K562 (cell line): ENCODE results near the gene ELMO3. TPM values are rescaled to one million over a fixed set of nuclear protein-coding genes. Genes with fewer than 3 reads are reported as not detected.

Source experiments
- BRCA1 ChIP-seq, 2 experiments: fragments of 450-650 bp in 1 of 2; sonication (generic) in 1 of 2; formaldehyde crosslinking in 1 of 2; IDR thresholded peaks; 2 replicates each; pipeline versions ENCODE4 v1.5.0 to v1.6.1; 2017 to 2020; ENCODE audit warnings: mild to moderate bottlenecking in 1 of 2, missing genetic modification reagents in 1 of 2
- CCAR2 ChIP-seq: fragments of 200-400 bp; formaldehyde crosslinking; IDR thresholded peaks from 2 replicates; pipeline ENCODE4 v1.6.1; 2017; ENCODE audit warnings: mild to moderate bottlenecking, low read depth, low read length
- JUN ChIP-seq, 2 experiments: sonication (generic) in 1 of 2; formaldehyde crosslinking in 1 of 2; IDR thresholded peaks; 2 replicates each; pipeline versions ENCODE4 v1.6.1 to v1.8.0; 2012 to 2022; ENCODE audit warnings: borderline replicate concordance in 2 of 2, mild to moderate bottlenecking in 2 of 2, improper control_type of control experiment in 1 of 2, low read depth in 1 of 2, low read length in 1 of 2, missing genetic modification reagents in 1 of 2
- KLF1 ChIP-seq: fragments of 450-650 bp; IDR thresholded peaks from 2 replicates; pipeline ENCODE4 v1.6.1; 2016; ENCODE audit warnings: missing genetic modification characterization, missing compliant biosample characterization
- NCOR1 ChIP-seq: fragments of 450-650 bp; IDR thresholded peaks from 2 replicates; pipeline ENCODE4 v1.6.1; 2016; ENCODE audit warnings: mild to moderate bottlenecking, moderate library complexity
- PRPF4 ChIP-seq: fragments of 200-400 bp; formaldehyde crosslinking; IDR thresholded peaks from one replicate; pipeline ENCODE4 v1.6.1; 2017; ENCODE audit warnings: low read length, low read depth, mild to moderate bottlenecking; ENCODE audit not compliant: insufficient read depth, poor library complexity, severe bottlenecking
- ZFPM2 ChIP-seq: fragments of 250-450 bp; sonication (Bioruptor Pico); IDR thresholded peaks from 2 replicates; pipeline ENCODE4 v1.5.1; 2022; ENCODE audit warnings: mild to moderate bottlenecking
- ZNF121 ChIP-seq: sonication (generic); formaldehyde crosslinking; conservative IDR thresholded peaks from 2 replicates; pipeline ENCODE4 v1.8.0; 2022; ENCODE audit warnings: missing genetic modification reagents
- ZNF41 ChIP-seq: fragments of 250-450 bp; sonication (Bioruptor Pico); conservative IDR thresholded peaks from 2 replicates; pipeline ENCODE4 v1.4.0; 2020; ENCODE audit warnings: mild to moderate bottlenecking
- polyA plus RNA-seq, 8 experiments: library from polyadenylated mRNA; depleted of rRNA in 4 of 8; stranded (reverse) in 5 of 8; unstranded in 3 of 8; fragments of >200 nt; fragmentation: Nextera tagmentation in 2 of 8; fragmentation: Illumina TruSeq in 1 of 8; extraction: Ambion mirVana in 2 of 8; extraction: Trizol in 1 of 8; gene quantifications; 2 replicates each; pipeline versions ENCODE4 v1.2.1 to v1.2.3, GENCODE V29; 2011 to 2014; ENCODE audit warnings: inconsistent platforms in 1 of 8, missing spikeins in 1 of 8
- total RNA-seq, 7 experiments: library from RNA; depleted of rRNA in 6 of 7; stranded (reverse); fragments of >200 nt in 6 of 7; fragmentation: Illumina TruSeq in 2 of 7; extraction: Trizol in 2 of 7; gene quantifications; 2 replicates each; pipeline versions ENCODE4 v1.2.1 to v1.2.3, GENCODE V29; 2011 to 2021; ENCODE audit warnings: low replicate concordance in 1 of 7
- TF ChIP-seq, protein P1 (sequence below): fragments of 250-450 bp; sonication (Bioruptor Pico); IDR thresholded peaks from 2 replicates; pipeline ENCODE4 v1.5.0; 2020; ENCODE audit warnings: mild to moderate bottlenecking
- TF ChIP-seq, protein P2 (sequence below): fragments of 450-650 bp; IDR thresholded peaks from 2 replicates; pipeline ENCODE4 v1.6.1; 2014; ENCODE audit warnings: low read depth, mild to moderate bottlenecking, moderate library complexity, borderline replicate concordance
- TF ChIP-seq, protein P3 (sequence below), 2 experiments: fragments of 450-650 bp; formaldehyde crosslinking in 1 of 2; IDR thresholded peaks; 2 replicates each; pipeline versions ENCODE4 v1.4.0 to v1.6.1; 2014 to 2020; ENCODE audit warnings: mild to moderate bottlenecking in 2 of 2, borderline replicate concordance in 1 of 2, low read depth in 1 of 2
- TF ChIP-seq, protein P4 (sequence below): sonication (generic); formaldehyde crosslinking; IDR thresholded peaks from 2 replicates; pipeline ENCODE4 v1.8.1; 2023; ENCODE audit warnings: mild to moderate bottlenecking, missing genetic modification reagents

Gene ELMO3
- total and polyA plus RNA-seq, 9 of the 15 experiments (the other 6 are each of a cell fraction or from before 2014, with no cell fraction given), result 0.04 to 5.1 (median 1.5) TPM

DNA sequence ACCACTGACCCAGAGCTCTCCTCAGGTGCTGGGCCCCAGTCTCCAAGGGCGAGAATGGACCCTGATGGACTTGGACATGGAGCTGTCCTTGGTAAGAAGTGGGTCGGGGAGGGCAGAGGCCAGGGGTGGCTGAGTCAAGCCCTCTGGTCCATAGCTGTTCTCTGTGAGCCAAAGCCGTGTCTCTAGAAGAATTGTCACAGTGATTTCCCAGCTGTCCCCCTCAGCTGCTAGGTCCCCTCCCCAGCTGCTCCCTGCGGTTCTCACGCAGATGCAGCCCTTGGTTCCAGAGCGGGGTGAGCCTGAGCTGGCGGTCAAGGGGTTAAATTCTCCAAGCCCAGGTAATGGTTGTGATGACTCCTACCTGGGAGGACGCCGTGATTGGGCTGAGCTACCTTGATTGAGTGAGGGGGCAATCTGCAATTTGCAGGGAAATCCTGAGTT is 29.9 kb upstream of the ELMO3 start (continued):
- TF ChIP-seq, protein P1, sequence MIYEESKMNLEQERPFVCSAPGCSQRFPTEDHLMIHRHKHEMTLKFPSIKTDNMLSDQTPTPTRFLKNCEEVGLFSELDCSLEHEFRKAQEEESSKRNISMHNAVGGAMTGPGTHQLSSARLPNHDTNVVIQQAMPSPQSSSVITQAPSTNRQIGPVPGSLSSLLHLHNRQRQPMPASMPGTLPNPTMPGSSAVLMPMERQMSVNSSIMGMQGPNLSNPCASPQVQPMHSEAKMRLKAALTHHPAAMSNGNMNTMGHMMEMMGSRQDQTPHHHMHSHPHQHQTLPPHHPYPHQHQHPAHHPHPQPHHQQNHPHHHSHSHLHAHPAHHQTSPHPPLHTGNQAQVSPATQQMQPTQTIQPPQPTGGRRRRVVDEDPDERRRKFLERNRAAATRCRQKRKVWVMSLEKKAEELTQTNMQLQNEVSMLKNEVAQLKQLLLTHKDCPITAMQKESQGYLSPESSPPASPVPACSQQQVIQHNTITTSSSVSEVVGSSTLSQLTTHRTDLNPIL (CRISPR knock-in tag), result no peak
- TF ChIP-seq, protein P2, sequence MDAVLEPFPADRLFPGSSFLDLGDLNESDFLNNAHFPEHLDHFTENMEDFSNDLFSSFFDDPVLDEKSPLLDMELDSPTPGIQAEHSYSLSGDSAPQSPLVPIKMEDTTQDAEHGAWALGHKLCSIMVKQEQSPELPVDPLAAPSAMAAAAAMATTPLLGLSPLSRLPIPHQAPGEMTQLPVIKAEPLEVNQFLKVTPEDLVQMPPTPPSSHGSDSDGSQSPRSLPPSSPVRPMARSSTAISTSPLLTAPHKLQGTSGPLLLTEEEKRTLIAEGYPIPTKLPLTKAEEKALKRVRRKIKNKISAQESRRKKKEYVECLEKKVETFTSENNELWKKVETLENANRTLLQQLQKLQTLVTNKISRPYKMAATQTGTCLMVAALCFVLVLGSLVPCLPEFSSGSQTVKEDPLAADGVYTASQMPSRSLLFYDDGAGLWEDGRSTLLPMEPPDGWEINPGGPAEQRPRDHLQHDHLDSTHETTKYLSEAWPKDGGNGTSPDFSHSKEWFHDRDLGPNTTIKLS, result no peak
- no peak for TF ChIP-seq PRPF4
- TF ChIP-seq KLF1 (tag), result no peak
- TF ChIP-seq, protein P3, sequence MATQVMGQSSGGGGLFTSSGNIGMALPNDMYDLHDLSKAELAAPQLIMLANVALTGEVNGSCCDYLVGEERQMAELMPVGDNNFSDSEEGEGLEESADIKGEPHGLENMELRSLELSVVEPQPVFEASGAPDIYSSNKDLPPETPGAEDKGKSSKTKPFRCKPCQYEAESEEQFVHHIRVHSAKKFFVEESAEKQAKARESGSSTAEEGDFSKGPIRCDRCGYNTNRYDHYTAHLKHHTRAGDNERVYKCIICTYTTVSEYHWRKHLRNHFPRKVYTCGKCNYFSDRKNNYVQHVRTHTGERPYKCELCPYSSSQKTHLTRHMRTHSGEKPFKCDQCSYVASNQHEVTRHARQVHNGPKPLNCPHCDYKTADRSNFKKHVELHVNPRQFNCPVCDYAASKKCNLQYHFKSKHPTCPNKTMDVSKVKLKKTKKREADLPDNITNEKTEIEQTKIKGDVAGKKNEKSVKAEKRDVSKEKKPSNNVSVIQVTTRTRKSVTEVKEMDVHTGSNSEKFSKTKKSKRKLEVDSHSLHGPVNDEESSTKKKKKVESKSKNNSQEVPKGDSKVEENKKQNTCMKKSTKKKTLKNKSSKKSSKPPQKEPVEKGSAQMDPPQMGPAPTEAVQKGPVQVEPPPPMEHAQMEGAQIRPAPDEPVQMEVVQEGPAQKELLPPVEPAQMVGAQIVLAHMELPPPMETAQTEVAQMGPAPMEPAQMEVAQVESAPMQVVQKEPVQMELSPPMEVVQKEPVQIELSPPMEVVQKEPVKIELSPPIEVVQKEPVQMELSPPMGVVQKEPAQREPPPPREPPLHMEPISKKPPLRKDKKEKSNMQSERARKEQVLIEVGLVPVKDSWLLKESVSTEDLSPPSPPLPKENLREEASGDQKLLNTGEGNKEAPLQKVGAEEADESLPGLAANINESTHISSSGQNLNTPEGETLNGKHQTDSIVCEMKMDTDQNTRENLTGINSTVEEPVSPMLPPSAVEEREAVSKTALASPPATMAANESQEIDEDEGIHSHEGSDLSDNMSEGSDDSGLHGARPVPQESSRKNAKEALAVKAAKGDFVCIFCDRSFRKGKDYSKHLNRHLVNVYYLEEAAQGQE (IDR thresholded peaks at IDR 0.05; ENCODE audit: borderline replicate concordance), result peak; percentile 58
- TF ChIP-seq, protein P3 (CRISPR knock-in tag; IDR thresholded peaks at IDR 0.05; ENCODE audit: low read depth), result no peak
- TF ChIP-seq BRCA1 (IDR thresholded peaks at IDR 0.05), result no peak
- TF ChIP-seq BRCA1 (CRISPR knock-in tag; IDR thresholded peaks at IDR 0.05), result no peak
- TF ChIP-seq ZFPM2 (CRISPR knock-in tag), result no peak
- no peak for TF ChIP-seq JUN (IDR thresholded peaks at IDR 0.05; ENCODE audit: borderline replicate concordance, low read depth, low read length)
- 0 out of 2 replicates have a peak, but pooled peaks have one; percentile 33 for TF ChIP-seq JUN (CRISPR knock-in tag; IDR thresholded peaks at IDR 0.05; ENCODE audit: borderline replicate concordance)
- no peak for TF ChIP-seq NCOR1
- TF ChIP-seq ZNF41 (CRISPR knock-in tag), result no peak
- TF ChIP-seq ZNF121 (CRISPR knock-in tag), result no peak
- TF ChIP-seq, protein P4, sequence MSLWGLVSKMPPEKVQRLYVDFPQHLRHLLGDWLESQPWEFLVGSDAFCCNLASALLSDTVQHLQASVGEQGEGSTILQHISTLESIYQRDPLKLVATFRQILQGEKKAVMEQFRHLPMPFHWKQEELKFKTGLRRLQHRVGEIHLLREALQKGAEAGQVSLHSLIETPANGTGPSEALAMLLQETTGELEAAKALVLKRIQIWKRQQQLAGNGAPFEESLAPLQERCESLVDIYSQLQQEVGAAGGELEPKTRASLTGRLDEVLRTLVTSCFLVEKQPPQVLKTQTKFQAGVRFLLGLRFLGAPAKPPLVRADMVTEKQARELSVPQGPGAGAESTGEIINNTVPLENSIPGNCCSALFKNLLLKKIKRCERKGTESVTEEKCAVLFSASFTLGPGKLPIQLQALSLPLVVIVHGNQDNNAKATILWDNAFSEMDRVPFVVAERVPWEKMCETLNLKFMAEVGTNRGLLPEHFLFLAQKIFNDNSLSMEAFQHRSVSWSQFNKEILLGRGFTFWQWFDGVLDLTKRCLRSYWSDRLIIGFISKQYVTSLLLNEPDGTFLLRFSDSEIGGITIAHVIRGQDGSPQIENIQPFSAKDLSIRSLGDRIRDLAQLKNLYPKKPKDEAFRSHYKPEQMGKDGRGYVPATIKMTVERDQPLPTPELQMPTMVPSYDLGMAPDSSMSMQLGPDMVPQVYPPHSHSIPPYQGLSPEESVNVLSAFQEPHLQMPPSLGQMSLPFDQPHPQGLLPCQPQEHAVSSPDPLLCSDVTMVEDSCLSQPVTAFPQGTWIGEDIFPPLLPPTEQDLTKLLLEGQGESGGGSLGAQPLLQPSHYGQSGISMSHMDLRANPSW (CRISPR knock-in tag), result no peak
- TF ChIP-seq CCAR2, result no peak
